Spleen (tissue), 11 donors: ENCODE results near the gene SLC39A5. TPM values are rescaled to one million over a fixed set of nuclear protein-coding genes. Genes with fewer than 3 reads are reported as not detected.

ENCODE experiments used
- DNase-seq: peaks from one replicate; pipeline ENCODE4 v3.0.0-alpha.2; 2020
- H3K27ac ChIP-seq, 8 donors: fragments of 200-600 bp; sonication (generic) in 7 of 8; 1 replicate in 4 of 8; 2 replicates in 4 of 8; pipeline versions ENCODE4 v1.5.0 to v1.8.0; 2016 to 2021; ENCODE audit warnings: inconsistent platforms in 4 of 8, mild to moderate bottlenecking in 4 of 8, moderate library complexity in 1 of 8
- H3K27me3 ChIP-seq, 7 donors: fragments of 200-600 bp; sonication (generic) in 6 of 7; replicated peaks in 1 of 7; 1 replicate in 4 of 7; 2 replicates in 3 of 7; pipeline versions ENCODE4 v1.5.0 to v1.8.0; 2016 to 2021; ENCODE audit warnings: inconsistent platforms in 3 of 7, mild to moderate bottlenecking in 1 of 7
- H3K36me3 ChIP-seq, 6 donors: fragments of 200-600 bp; sonication (generic) in 5 of 6; 1 replicate in 4 of 6; 2 replicates in 2 of 6; pipeline versions ENCODE4 v1.5.0 to v1.8.0; 2016 to 2021; ENCODE audit warnings: inconsistent platforms in 2 of 6
- H3K4me1 ChIP-seq, 6 donors: fragments of 200-600 bp; sonication (generic) in 5 of 6; 1 replicate in 3 of 6; 2 replicates in 3 of 6; pipeline versions ENCODE4 v1.5.0 to v1.8.0; 2016 to 2021; ENCODE audit warnings: inconsistent platforms in 3 of 6
- H3K4me3 ChIP-seq, 8 donors: fragments of 200-600 bp; sonication (generic) in 7 of 8; 1 replicate in 4 of 8; 2 replicates in 4 of 8; pipeline versions ENCODE4 v1.5.0 to v1.8.0; 2016 to 2021; ENCODE audit warnings: inconsistent platforms in 4 of 8, mild to moderate bottlenecking in 4 of 8, moderate library complexity in 2 of 8
- H3K9me3 ChIP-seq, 8 donors: fragments of 200-600 bp; sonication (generic) in 7 of 8; 1 replicate in 4 of 8; 2 replicates in 4 of 8; pipeline versions ENCODE4 v1.5.0 to v1.8.0; 2016 to 2021; ENCODE audit warnings: inconsistent platforms in 4 of 8
- CTCF ChIP-seq, 11 experiments: fragments of 200-600 bp in 7 of 11; fragments of 450-650 bp in 4 of 11; sonication (generic) in 4 of 11; IDR thresholded peaks in 8 of 11; conservative IDR thresholded peaks in 3 of 11; 1 replicate in 7 of 11; 2 replicates in 4 of 11; pipeline versions ENCODE4 v1.4.0 to v1.8.0; 2016 to 2021; ENCODE audit warnings: antibody characterized with exemption in 11 of 11, inconsistent platforms in 4 of 11, mild to moderate bottlenecking in 1 of 11
- POLR2A ChIP-seq, 3 donors: fragments of 450-650 bp; IDR thresholded peaks; one replicate each; pipeline ENCODE4 v1.5.1; 2017; ENCODE audit warnings: antibody characterized with exemption in 3 of 3, mild to moderate bottlenecking in 1 of 3
- POLR2AphosphoS5 ChIP-seq, 3 donors: sonication (generic); formaldehyde crosslinking; IDR thresholded peaks; one replicate each; pipeline ENCODE4 v1.5.1; 2017; ENCODE audit warnings: antibody characterized with exemption in 3 of 3
- WGBS, 5 donors: extraction: QIAGEN DNeasy Blood & Tissue Kit in 3 of 5; methylation state at CpG; one replicate each; pipeline versions ENCODE4 v1.1.5 to v1.1.7; 2013 to 2018; 5-methylcytosine and 5-hydroxymethylcytosine counted together
- intact Hi-C: fragments of 100-400 bp; cut with DNase I; formaldehyde crosslinking; loops from one replicate; pipeline ENCODE4 v1.15.0; 2023; ENCODE audit warnings: low total_unique reads
- polyA plus RNA-seq, 3 donors: library from polyadenylated mRNA; stranded (reverse); fragments of 200-250 nt; gene quantifications; one replicate each; pipeline ENCODE4 v1.2.1, GENCODE V29; 2013
- total RNA-seq, 7 donors: library from RNA; depleted of rRNA in 3 of 7; stranded (reverse); fragments of >200 nt in 3 of 7; fragmentation: NEBNext Ultra II Directional in 4 of 7; extraction: Animal tissue kit (Norgen Biotek cat#: 25700) in 4 of 7; gene quantifications; one replicate each; pipeline versions ENCODE4 v1.1.0 to v1.2.1, GENCODE V29; 2016 to 2021
- donor health status: healthy with polysubstance abuse.
- donor health status: DM: no; HTN: no; CAD: no; lungs with moderate emphysema.
- donor health status: DM: no; HTN: no; CAD: no.
- donor health status: Bipolar disorder and iron deficiency.
- donor health status: healthy.
- donor health status: DM: no; HTN: no; CAD: no.
- donor health status: DM: yes; HTN: yes; CAD: no.

SLC39A5 gene
- total and polyA plus RNA-seq, 10 donors: 0.18 to 1.3 (median 0.53) TPM; not detected in 4

GRCh38 chr12:56221232-56221756, 8.6 kb upstream of the SLC39A5 start:
- Histone ChIP-seq H3K4me3 (peak overlapping the region; percentile 66 to 86 (median 75)), H3K4me1 (peaks cover 37 to 84% (median 63%) of the 10 kb centered on the region in 6 donors), H3K9me3 (no peaks in the 10 kb centered on the region), H3K27me3 (no peaks in the 10 kb centered on the region), H3K36me3 (peaks cover 0 to 28% (median 7%) of the 10 kb centered on the region in 6 donors), H3K27ac (peak overlapping the region; percentile 92 to 97 (median 96))
- TF ChIP-seq POLR2A (IDR thresholded peaks at IDR 0.05): no peak
- no peak for TF ChIP-seq POLR2AphosphoS5 (IDR thresholded peaks at IDR 0.05)
- TF ChIP-seq CTCF (IDR thresholded peaks at IDR 0.05 in 8 of 11, conservative IDR thresholded peaks at IDR 0.05 in 3 of 11): no peak
- peak; percentile 81 for DNase-seq
- intact Hi-C loops: no loop called here
- WGBS, 5 donors: 0 to 2% (median 1%) methylated on average over 14 to 21 of the region's 21 CpGs

- DNase-seq: peak; percentile 99
- 1% methylated on average over 28 to 42 of the region's 42 CpGs for WGBS, 5 donors
- H3K27me3 ChIP-seq: no peaks in the 10 kb centered on the region
- TF ChIP-seq POLR2A (IDR thresholded peaks at IDR 0.05) (peak in 2 of 3 donors; percentile 83 to 88), POLR2AphosphoS5 (IDR thresholded peaks at IDR 0.05) (peak; percentile 98 to 99 (median 99)), CTCF (IDR thresholded peaks at IDR 0.05 in 8 of 11, conservative IDR thresholded peaks at IDR 0.05 in 3 of 11) (peak in 3 of 11 experiments; percentile 23 to 40 (median 32))
- H3K27ac ChIP-seq: peak within 1 kb of the TSS; percentile 92 to 97 (median 96)
- H3K4me1 ChIP-seq: peaks cover 37 to 79% (median 63%) of the 10 kb centered on the region in 6 donors
- intact Hi-C loops: no loop called here
- no peaks in the 10 kb centered on the region for H3K9me3 ChIP-seq
- H3K4me3 ChIP-seq: peak within 1 kb of the TSS; percentile 66 to 86 (median 75)
- H3K36me3 ChIP-seq: peaks cover 0 to 27% (median 2%) of the 10 kb centered on the region in 6 donors
Observed at GRCh38 chr12:56221757-56222530, 7.9 kb upstream of the SLC39A5 start, which contains the start of gene RNF41. RNF41 (minus strand) TSS chr12:56221922; CDS start chr12:56214047, 7,875 bp downstream.

- no peaks in the 10 kb centered on the region for H3K27me3 ChIP-seq
Observed at GRCh38 chr12:56222531-56222895, 7.3 kb upstream of the SLC39A5 start.

More at GRCh38 chr12:56222531-56222895, 7.3 kb upstream of the SLC39A5 start:
- TF ChIP-seq POLR2A (IDR thresholded peaks at IDR 0.05) (no peak), POLR2AphosphoS5 (IDR thresholded peaks at IDR 0.05) (no peak), CTCF (IDR thresholded peaks at IDR 0.05 in 8 of 11, conservative IDR thresholded peaks at IDR 0.05 in 3 of 11) (no peak)
- H3K9me3 ChIP-seq: no peaks in the 10 kb centered on the region
- 4 to 12% (median 6%) methylated on average over 4 of the region's 4 CpGs for WGBS, 5 donors
- intact Hi-C loops: no loop called here
- DNase-seq: no peak
- peaks cover 0 to 27% (median 2%) of the 10 kb centered on the region in 6 donors for H3K36me3 ChIP-seq
- peaks cover 37 to 74% (median 59%) of the 10 kb centered on the region in 6 donors for H3K4me1 ChIP-seq
- H3K4me3 ChIP-seq: peak overlapping the region; percentile 66 to 86 (median 75)
- H3K27ac ChIP-seq: peak overlapping the region; percentile 92 to 97 (median 96)
